HG03460 (cell line): ENCODE measurements around the gene CCN5.
"Not testable (repeated sequence)": the region's sequence is repeated elsewhere in the genome, so short reads cannot be mapped to it uniquely, and the experiment has no call there.

Source experiments
- ATAC-seq: cut with Tn5 transposase; IDR thresholded peaks from one replicate; pipeline ENCODE4 v1.9.1; 2021; ENCODE audit not compliant: unreplicated experiment

Gene CCN5

GRCh38 chr20:44694159-44694558, 21.0 kb upstream of the CCN5 start:
- no peak for ATAC-seq

GRCh38 chr20:44695295-44695673, 19.9 kb upstream of the CCN5 start:
- no peak for ATAC-seq

- no peak for ATAC-seq
Measured at GRCh38 chr20:44695674-44696300, 19.4 kb upstream of the CCN5 start.

- no peak for ATAC-seq
Measured at GRCh38 chr20:44696315-44696714, 18.9 kb upstream of the CCN5 start.

GRCh38 chr20:44697041-44697440, 18.1 kb upstream of the CCN5 start:
- ATAC-seq = not testable (repeated sequence)

GRCh38 chr20:44698351-44698750, 16.8 kb upstream of the CCN5 start:
- no peak for ATAC-seq

- ATAC-seq = no peak
Measured at GRCh38 chr20:44700306-44700705, 14.9 kb upstream of the CCN5 start.

- no peak for ATAC-seq
Measured at GRCh38 chr20:44701118-44701857, 13.9 kb upstream of the CCN5 start.

- ATAC-seq = no peak
Measured at GRCh38 chr20:44701858-44702256, 13.3 kb upstream of the CCN5 start.

- no peak for ATAC-seq
Measured at GRCh38 chr20:44702776-44703175, 12.4 kb upstream of the CCN5 start.

- no peak for ATAC-seq
Measured at GRCh38 chr20:44703183-44703925, 11.8 kb upstream of the CCN5 start.

- no peak for ATAC-seq
Measured at GRCh38 chr20:44703956-44704488, 11.1 kb upstream of the CCN5 start.

GRCh38 chr20:44704551-44704971, 10.6 kb upstream of the CCN5 start:
- ATAC-seq = no peak

GRCh38 chr20:44705364-44706094, 9.6 kb upstream of the CCN5 start:
- ATAC-seq = no peak

- no peak for ATAC-seq
Measured at GRCh38 chr20:44706301-44707017, 8.7 kb upstream of the CCN5 start.

GRCh38 chr20:44707018-44707579, 8.1 kb upstream of the CCN5 start:
- ATAC-seq = no peak

- ATAC-seq = no peak
Measured at GRCh38 chr20:44709380-44709779, 5.8 kb upstream of the CCN5 start.

- ATAC-seq = no peak
Measured at GRCh38 chr20:44709797-44710196, 5.4 kb upstream of the CCN5 start.

- no peak for ATAC-seq
Measured at GRCh38 chr20:44711237-44711636, 3.9 kb upstream of the CCN5 start.

GRCh38 chr20:44714102-44714700, 968 bp upstream of the CCN5 start:
- no peak for ATAC-seq
